DMS153 (cell line): ENCODE measurements around the gene CTIF.

Experiments
- DNase-seq: peaks from one replicate; lab custom pipeline; 2025; lab: John Stamatoyannopoulos, UW

CTIF gene

GRCh38 chr18:48901145-48902022 lies 362.6 kb downstream of the CTIF start:
- no peak for DNase-seq

GRCh38 chr18:48902023-48902855 lies 363.4 kb downstream of the CTIF start:
- DNase-seq, result peak; percentile 79

GRCh38 chr18:48902856-48903601 lies 364.2 kb downstream of the CTIF start:
- DNase-seq, result no peak

- no peak for DNase-seq
Measured at GRCh38 chr18:48904091-48904490, 365.3 kb downstream of the CTIF start.

GRCh38 chr18:48904847-48905394 lies 366.1 kb downstream of the CTIF start:
- DNase-seq, result no peak

GRCh38 chr18:48905513-48905912 lies 366.7 kb downstream of the CTIF start:
- DNase-seq, result no peak

- no peak for DNase-seq
Measured at GRCh38 chr18:48908916-48909315, 370.1 kb downstream of the CTIF start.

GRCh38 chr18:48909721-48910120 lies 370.9 kb downstream of the CTIF start:
- no peak for DNase-seq

GRCh38 chr18:48910972-48911545 lies 372.2 kb downstream of the CTIF start:
- DNase-seq, result no peak
